ENCODE results near the gene KLHL14. TPM values are rescaled to one million over a fixed set of nuclear protein-coding genes. Genes with fewer than 3 reads are reported as not detected.

Gene KLHL14
- total and polyA plus RNA-seq, 10 of the 15 experiments (the other 5 are each of a cell fraction or from before 2014, with no cell fraction given) = 0.03 to 0.05 TPM; not detected in 8

DNA sequence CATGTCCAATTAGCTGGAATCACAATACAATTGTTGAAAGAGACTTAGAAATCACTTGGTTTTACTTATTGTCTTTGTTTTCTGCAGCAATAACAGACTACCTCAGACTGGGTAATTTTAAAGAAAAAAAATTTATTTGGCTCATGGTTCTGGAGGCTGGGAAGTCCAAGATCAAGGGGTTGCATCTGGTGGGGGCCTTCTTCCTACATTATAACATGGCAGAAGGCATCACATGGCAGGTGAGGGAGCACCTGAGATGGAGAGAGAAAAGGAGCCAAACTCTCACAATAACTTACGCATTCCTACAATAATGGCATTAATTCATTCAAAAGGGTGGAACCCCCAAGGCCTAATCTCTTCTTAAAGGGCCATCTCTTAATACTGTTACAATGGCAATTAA, 37.5 kb upstream of the KLHL14 start:
- no TSS peak for BruUV-seq (replicated peaks)
- CTCF ChIA-PET = no interaction called here
- ATAC-seq = no peak

More for the DNA sequence above, 37.5 kb upstream of the KLHL14 start:
- no peak overlapping the region for H3K27ac ChIP-seq (ENCODE audit: control insufficient read depth, insufficient read depth)
- intact Hi-C loops (cut with micrococcal nuclease; ENCODE audit: unreplicated experiment) = no loop called here
- in situ Hi-C loops (cut with MboI) = no loop called here
- TF ChIP-seq, protein P1, sequence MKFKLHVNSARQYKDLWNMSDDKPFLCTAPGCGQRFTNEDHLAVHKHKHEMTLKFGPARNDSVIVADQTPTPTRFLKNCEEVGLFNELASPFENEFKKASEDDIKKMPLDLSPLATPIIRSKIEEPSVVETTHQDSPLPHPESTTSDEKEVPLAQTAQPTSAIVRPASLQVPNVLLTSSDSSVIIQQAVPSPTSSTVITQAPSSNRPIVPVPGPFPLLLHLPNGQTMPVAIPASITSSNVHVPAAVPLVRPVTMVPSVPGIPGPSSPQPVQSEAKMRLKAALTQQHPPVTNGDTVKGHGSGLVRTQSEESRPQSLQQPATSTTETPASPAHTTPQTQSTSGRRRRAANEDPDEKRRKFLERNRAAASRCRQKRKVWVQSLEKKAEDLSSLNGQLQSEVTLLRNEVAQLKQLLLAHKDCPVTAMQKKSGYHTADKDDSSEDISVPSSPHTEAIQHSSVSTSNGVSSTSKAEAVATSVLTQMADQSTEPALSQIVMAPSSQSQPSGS (IDR thresholded peaks at IDR 0.05; ENCODE audit: low read length) = no peak
- TF ChIP-seq, protein P2, sequence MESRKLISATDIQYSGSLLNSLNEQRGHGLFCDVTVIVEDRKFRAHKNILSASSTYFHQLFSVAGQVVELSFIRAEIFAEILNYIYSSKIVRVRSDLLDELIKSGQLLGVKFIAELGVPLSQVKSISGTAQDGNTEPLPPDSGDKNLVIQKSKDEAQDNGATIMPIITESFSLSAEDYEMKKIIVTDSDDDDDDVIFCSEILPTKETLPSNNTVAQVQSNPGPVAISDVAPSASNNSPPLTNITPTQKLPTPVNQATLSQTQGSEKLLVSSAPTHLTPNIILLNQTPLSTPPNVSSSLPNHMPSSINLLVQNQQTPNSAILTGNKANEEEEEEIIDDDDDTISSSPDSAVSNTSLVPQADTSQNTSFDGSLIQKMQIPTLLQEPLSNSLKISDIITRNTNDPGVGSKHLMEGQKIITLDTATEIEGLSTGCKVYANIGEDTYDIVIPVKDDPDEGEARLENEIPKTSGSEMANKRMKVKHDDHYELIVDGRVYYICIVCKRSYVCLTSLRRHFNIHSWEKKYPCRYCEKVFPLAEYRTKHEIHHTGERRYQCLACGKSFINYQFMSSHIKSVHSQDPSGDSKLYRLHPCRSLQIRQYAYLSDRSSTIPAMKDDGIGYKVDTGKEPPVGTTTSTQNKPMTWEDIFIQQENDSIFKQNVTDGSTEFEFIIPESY (IDR thresholded peaks at IDR 0.05) = no peak
- TF ChIP-seq MYC (IDR thresholded peaks at IDR 0.05; ENCODE audit: insufficient read depth, insufficient read length, insufficient replicate concordance, low read length, severe bottlenecking) (no peak), IKZF1 (conservative IDR thresholded peaks at IDR 0.05) (no peak), FOS (IDR thresholded peaks at IDR 0.05; ENCODE audit: borderline replicate concordance, extremely low read depth, insufficient read length) (no peak), BRCA1 (IDR thresholded peaks at IDR 0.05; ENCODE audit: low read depth, low read length) (no peak), SPI1 (IDR thresholded peaks at IDR 0.05; ENCODE audit: borderline replicate concordance, insufficient read depth, low read depth, low read length) (no peak), POLR2AphosphoS2 (IDR thresholded peaks at IDR 0.05; ENCODE audit: low read depth, low read length) (no peak), RUNX3 (IDR thresholded peaks at IDR 0.05; ENCODE audit: low read length) (no peak), SIX5 (IDR thresholded peaks at IDR 0.05; ENCODE audit: low read depth, low read length, severe bottlenecking) (no peak), POLR2AphosphoS5 (IDR thresholded peaks at IDR 0.05; ENCODE audit: low read length) (no peak), TCF7 (IDR thresholded peaks at IDR 0.05; ENCODE audit: borderline replicate concordance) (no peak), MTA2 (IDR thresholded peaks at IDR 0.05; ENCODE audit: low read depth) (no peak), ASH2L (IDR thresholded peaks at IDR 0.05; ENCODE audit: borderline replicate concordance, low read depth) (no peak), RAD21 (IDR thresholded peaks at IDR 0.05; ENCODE audit: insufficient read depth, low read depth, low read length) (no peak)
- TF ChIP-seq, protein P3, sequence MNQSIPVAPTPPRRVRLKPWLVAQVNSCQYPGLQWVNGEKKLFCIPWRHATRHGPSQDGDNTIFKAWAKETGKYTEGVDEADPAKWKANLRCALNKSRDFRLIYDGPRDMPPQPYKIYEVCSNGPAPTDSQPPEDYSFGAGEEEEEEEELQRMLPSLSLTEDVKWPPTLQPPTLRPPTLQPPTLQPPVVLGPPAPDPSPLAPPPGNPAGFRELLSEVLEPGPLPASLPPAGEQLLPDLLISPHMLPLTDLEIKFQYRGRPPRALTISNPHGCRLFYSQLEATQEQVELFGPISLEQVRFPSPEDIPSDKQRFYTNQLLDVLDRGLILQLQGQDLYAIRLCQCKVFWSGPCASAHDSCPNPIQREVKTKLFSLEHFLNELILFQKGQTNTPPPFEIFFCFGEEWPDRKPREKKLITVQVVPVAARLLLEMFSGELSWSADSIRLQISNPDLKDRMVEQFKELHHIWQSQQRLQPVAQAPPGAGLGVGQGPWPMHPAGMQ (IDR thresholded peaks at IDR 0.05; ENCODE audit: borderline replicate concordance) = no peak
- TF ChIP-seq, protein P4, sequence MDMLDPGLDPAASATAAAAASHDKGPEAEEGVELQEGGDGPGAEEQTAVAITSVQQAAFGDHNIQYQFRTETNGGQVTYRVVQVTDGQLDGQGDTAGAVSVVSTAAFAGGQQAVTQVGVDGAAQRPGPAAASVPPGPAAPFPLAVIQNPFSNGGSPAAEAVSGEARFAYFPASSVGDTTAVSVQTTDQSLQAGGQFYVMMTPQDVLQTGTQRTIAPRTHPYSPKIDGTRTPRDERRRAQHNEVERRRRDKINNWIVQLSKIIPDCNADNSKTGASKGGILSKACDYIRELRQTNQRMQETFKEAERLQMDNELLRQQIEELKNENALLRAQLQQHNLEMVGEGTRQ (IDR thresholded peaks at IDR 0.05; ENCODE audit: borderline replicate concordance, low read depth, low read length) = no peak
- TF ChIP-seq, protein P5, sequence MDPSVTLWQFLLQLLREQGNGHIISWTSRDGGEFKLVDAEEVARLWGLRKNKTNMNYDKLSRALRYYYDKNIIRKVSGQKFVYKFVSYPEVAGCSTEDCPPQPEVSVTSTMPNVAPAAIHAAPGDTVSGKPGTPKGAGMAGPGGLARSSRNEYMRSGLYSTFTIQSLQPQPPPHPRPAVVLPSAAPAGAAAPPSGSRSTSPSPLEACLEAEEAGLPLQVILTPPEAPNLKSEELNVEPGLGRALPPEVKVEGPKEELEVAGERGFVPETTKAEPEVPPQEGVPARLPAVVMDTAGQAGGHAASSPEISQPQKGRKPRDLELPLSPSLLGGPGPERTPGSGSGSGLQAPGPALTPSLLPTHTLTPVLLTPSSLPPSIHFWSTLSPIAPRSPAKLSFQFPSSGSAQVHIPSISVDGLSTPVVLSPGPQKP (IDR thresholded peaks at IDR 0.05; ENCODE audit: low read depth, low read length) = no peak
- ChIA-PET POLR2A (no interaction called here), SMC1A (ENCODE audit: uncharacterized antibody, unreplicated experiment) (no interaction called here), RAD21 (ENCODE audit: unreplicated experiment) (no interaction called here)
- H3K9me3 ChIP-seq (replicated peaks; ENCODE audit: control insufficient read depth, insufficient read depth, low read length) = no peaks in the 10 kb centered on the region
- H3K4me1 ChIP-seq (ENCODE audit: control insufficient read depth, insufficient read depth, low read length) = no peaks in the 10 kb centered on the region
- no peaks in the 10 kb centered on the region for H3K79me2 ChIP-seq (ENCODE audit: control insufficient read depth, insufficient read depth, low read length)
- WGBS (ENCODE audit: insufficient coverage, insufficient replicate concordance, low lambda C conversion rate, missing lambda C conversion rate) = 47% methylated on average over 1 of the region's 1 CpG
- no peak overlapping the region for H3K4me2 ChIP-seq (ENCODE audit: control insufficient read depth, insufficient read depth)
- H2AFZ ChIP-seq (ENCODE audit: control insufficient read depth, low read depth, low read length) = no peak overlapping the region
- DNase-seq (ENCODE audit: low read depth, low spot score) (no peak), FAIRE-seq (no peak)
- H3K4me3 ChIP-seq = no peak overlapping the region
- no peaks in the 10 kb centered on the region for H4K20me1 ChIP-seq (ENCODE audit: control insufficient read depth, insufficient read depth)
- H3K36me3 ChIP-seq (ENCODE audit: control insufficient read depth in 2 of 2, insufficient read depth in 2 of 2, low read length in 1 of 2) = no peaks in the 10 kb centered on the region
- no peaks in the 10 kb centered on the region for H3K27me3 ChIP-seq (replicated peaks in 1 of 2; ENCODE audit: control insufficient read depth in 2 of 2, insufficient read depth in 2 of 2, low read length in 1 of 2)
- H3K9ac ChIP-seq (ENCODE audit: control insufficient read depth, insufficient read depth, low read length) = no peak overlapping the region

Measured in GM12878 (cell line).